ENCODE measurements around the gene BACH2. TPM values are rescaled to one million over a fixed set of nuclear protein-coding genes. Genes with fewer than 3 reads are reported as not detected.

The BACH2 gene
- total and polyA plus RNA-seq, 10 of the 15 experiments (the other 5 are each of a cell fraction or from before 2014, with no cell fraction given): 0.03 to 0.28 (median 0.04) TPM; not detected in 3

GRCh38 chr6:90068703-90069523, 227.7 kb downstream of the BACH2 start:
- ChIA-PET POLR2A (interaction anchor here (0.6 kb wide), 3 partner anchors 16 to 88 kb away, joined by 4 to 6 read pairs (median 5); no protein-coding TSS in a partner anchor), SMC1A (ENCODE audit: uncharacterized antibody, unreplicated experiment) (no interaction called here), CTCF (interaction anchor here (0.9 kb wide), 1 partner anchor 66 kb away, joined by 3 read pairs; no protein-coding TSS in a partner anchor), RAD21 (ENCODE audit: unreplicated experiment) (no interaction called here)
- no peak overlapping the region for H3K9ac ChIP-seq (ENCODE audit: control insufficient read depth, insufficient read depth, low read length)
- H3K27ac ChIP-seq (ENCODE audit: control insufficient read depth, insufficient read depth): no peak overlapping the region
- in situ Hi-C loops (cut with MboI) (no loop called here), intact Hi-C loops (cut with micrococcal nuclease; ENCODE audit: unreplicated experiment) (no loop called here)
- H3K79me2 ChIP-seq (ENCODE audit: control insufficient read depth, insufficient read depth, low read length): no peaks in the 10 kb centered on the region
- no TSS peak for BruUV-seq (replicated peaks)
- H2AFZ ChIP-seq (ENCODE audit: control insufficient read depth, low read depth, low read length): no peak overlapping the region
- H3K4me1 ChIP-seq (ENCODE audit: control insufficient read depth, insufficient read depth, low read length): no peaks in the 10 kb centered on the region
- no peaks in the 10 kb centered on the region for H3K9me3 ChIP-seq (replicated peaks; ENCODE audit: control insufficient read depth, insufficient read depth, low read length)
- H3K4me3 ChIP-seq: no peak overlapping the region
- H3K36me3 ChIP-seq (ENCODE audit: control insufficient read depth in 2 of 2, insufficient read depth in 2 of 2, low read length in 1 of 2): no peaks in the 10 kb centered on the region
- no peak for TF ChIP-seq GATAD2B (conservative IDR thresholded peaks at IDR 0.05; ENCODE audit: low read depth)
- TF ChIP-seq YBX1 (IDR thresholded peaks at IDR 0.05): no peak
- TF ChIP-seq ZNF592 (IDR thresholded peaks at IDR 0.05): no peak
- no peak for TF ChIP-seq STAT3 (IDR thresholded peaks at IDR 0.05; ENCODE audit: low read depth, low read length)
- no peak for TF ChIP-seq CEBPB (IDR thresholded peaks at IDR 0.05; ENCODE audit: borderline replicate concordance in 1 of 2, low read depth in 2 of 2, low read length in 2 of 2)
- TF ChIP-seq TBL1XR1 (IDR thresholded peaks at IDR 0.05; ENCODE audit: low read depth, low read length): no peak
- no peak for TF ChIP-seq CEBPZ (IDR thresholded peaks at IDR 0.05; ENCODE audit: low read depth, low read length)
- TF ChIP-seq EED (IDR thresholded peaks at IDR 0.05; ENCODE audit: low read depth): no peak
- TF ChIP-seq HCFC1 (IDR thresholded peaks at IDR 0.05; ENCODE audit: low read length): no peak
- ATAC-seq: no peak
- no peak for FAIRE-seq
- DNase-seq (ENCODE audit: low read depth, low spot score): no peak
- no peaks in the 10 kb centered on the region for H4K20me1 ChIP-seq (ENCODE audit: control insufficient read depth, insufficient read depth)
- peaks cover 3 to 9% of the 10 kb centered on the region in 2 experiments; a peak in 3 of 4 replicates for H3K27me3 ChIP-seq (replicated peaks in 1 of 2; ENCODE audit: control insufficient read depth in 2 of 2, insufficient read depth in 2 of 2, low read length in 1 of 2)
- H3K4me2 ChIP-seq (ENCODE audit: control insufficient read depth, insufficient read depth): no peak overlapping the region
- WGBS (ENCODE audit: insufficient coverage, insufficient replicate concordance, low lambda C conversion rate, missing lambda C conversion rate): 51% methylated on average over 12 of the region's 12 CpGs
